ENCODE data around the gene TFAP2E.
"Not testable (repeated sequence)": the region's sequence is repeated elsewhere in the genome, so short reads cannot be mapped to it uniquely, and the experiment has no call there.

TFAP2E gene

DNA sequence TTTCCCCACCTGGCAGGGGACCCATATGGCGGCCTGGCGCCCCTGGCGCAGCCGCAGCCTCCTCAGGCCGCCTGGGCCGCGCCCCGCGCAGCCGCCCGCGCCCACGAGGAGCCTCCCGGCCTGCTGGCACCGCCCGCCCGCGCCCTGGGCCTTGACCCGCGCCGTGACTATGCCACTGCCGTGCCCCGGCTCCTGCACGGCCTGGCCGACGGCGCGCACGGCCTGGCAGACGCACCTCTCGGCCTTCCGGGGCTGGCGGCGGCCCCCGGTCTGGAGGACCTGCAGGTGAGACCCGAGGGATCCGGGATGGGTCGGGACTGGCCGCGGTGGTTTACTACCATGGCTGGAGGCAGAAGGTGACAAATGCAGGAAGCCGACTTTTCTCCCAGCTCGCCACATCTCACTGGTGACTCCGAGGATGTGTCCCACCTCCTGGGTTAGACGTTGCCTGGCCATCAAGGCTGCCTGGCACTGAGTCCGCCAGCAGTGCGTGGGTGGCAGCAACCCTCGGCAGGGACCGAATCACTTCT, 1.1 kb downstream of the TFAP2E start:
- no peak for DNase-seq (ENCODE audit: low read depth)

- no peak for DNase-seq (ENCODE audit: low read depth)
Observed at GRCh38 chr1:35574655-35575415, 1.7 kb downstream of the TFAP2E start.

DNA sequence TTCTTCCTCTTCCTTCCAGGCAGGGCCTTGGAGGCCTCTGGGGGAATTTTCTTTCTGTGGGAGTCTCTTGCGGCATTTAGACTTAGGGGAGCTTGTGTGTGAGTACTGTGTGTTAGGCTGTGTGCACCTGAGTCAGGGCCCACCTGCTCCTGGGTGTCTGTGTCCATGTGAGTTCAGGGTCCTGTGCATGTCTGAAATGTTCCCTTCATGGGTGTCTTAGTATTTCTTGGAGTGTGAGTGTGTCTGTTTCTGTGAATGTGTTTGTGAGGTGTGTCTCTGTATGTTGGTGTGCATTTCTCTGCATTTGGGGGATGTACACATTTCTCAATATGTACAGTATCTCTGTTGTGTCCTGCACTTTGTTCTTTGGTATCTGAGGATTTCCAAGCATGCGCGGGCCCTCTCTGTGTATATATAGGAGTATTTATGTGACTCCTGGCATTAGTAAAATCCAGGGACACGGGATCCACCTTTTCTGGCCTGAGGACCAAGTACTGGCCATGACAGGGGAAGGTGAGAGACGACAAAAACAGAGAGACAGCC, 2.4 kb downstream of the TFAP2E start:
- no peak for DNase-seq (ENCODE audit: low read depth)

- no peak for DNase-seq (ENCODE audit: low read depth)
Observed at GRCh38 chr1:35576061-35576765, 3.1 kb downstream of the TFAP2E start.

DNA sequence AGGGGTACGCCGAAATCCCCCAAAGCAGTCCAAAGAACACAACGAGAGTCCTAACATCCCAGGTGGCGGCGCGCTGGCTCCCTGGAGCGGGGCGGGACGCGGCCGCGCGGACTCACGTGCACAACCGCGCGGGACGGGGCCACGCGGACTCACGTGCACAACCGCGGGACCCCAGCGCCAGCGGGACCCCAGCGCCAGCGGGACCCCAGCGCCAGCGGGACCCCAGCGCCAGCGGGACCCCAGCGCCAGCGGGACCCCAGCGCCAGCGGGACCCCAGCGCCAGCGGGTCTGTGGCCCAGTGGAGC, 3.6 kb downstream of the TFAP2E start:
- not testable (repeated sequence) for DNase-seq (ENCODE audit: low read depth)

DNA sequence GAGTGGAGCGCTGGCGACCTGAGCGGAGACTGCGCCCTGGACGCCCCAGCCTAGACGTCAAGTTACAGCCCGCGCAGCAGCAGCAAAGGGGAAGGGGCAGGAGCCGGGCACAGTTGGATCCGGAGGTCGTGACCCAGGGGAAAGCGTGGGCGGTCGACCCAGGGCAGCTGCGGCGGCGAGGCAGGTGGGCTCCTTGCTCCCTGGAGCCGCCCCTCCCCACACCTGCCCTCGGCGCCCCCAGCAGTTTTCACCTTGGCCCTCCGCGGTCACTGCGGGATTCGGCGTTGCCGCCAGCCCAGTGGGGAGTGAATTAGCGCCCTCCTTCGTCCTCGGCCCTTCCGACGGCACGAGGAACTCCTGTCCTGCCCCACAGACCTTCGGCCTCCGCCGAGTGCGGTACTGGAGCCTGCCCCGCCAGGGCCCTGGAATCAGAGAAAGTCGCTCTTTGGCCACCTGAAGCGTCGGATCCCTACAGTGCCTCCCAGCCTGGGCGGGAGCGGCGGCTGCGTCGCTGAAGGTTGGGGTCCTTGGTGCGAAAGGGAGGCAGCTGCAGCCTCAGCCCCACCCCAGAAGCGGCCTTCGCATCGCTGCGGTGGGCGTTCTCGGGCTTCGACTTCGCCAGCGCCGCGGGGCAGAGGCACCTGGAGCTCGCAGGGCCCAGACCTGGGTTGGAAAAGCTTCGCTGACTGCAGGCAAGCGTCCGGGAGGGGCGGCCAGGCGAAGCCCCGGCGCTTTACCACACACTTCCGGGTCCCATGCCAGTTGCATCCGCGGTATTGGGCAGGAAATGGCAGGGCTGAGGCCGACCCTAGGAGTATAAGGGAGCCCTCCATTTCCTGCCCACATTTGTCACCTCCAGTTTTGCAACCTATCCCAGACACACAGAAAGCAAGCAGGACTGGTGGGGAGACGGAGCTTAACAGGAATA, 4.2 kb downstream of the TFAP2E start:
- DNase-seq (ENCODE audit: low read depth): peak; percentile 33

DNA sequence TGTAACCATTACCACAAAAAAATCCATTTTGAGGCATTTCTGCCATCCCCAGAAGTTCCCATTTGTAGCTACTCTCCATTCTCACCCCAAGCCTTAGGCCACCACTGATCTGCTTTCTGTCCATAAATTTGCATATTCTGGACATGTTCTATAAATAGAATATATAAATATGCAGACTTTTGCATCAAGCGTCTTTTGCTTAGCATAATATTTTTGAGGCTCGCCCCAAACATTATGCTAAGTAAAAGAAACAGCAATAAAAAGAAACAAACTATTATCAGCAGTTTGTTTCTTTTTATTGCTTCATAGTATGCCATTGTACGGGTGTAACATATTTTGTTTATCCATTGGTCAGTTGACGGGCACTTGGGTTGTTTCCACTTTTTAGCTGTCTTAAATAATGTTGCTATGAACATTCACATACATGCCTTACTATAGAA, 7.9 kb downstream of the TFAP2E start:
- no peak for DNase-seq (ENCODE audit: low read depth)

DNA sequence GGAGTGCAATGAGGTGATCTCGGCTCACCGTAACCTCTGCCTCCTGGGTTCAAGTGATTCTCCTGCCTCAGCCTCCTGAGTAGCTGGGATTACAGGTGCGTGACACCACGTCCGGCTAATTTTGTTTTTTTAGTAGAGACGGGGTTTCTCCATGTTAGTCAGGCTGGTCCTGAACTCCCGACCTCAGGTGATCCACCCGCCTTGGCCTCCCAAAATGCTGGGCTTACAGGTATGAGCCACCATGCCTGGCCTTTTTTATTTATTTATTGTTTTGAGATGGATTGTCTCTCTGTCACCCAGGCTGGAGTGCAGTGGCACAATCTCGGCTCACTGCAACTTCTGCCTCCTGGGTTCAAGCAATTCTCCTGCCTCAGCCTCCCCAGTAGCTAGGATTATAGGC, 8.5 kb downstream of the TFAP2E start:
- DNase-seq (ENCODE audit: low read depth): not testable (repeated sequence)

DNA sequence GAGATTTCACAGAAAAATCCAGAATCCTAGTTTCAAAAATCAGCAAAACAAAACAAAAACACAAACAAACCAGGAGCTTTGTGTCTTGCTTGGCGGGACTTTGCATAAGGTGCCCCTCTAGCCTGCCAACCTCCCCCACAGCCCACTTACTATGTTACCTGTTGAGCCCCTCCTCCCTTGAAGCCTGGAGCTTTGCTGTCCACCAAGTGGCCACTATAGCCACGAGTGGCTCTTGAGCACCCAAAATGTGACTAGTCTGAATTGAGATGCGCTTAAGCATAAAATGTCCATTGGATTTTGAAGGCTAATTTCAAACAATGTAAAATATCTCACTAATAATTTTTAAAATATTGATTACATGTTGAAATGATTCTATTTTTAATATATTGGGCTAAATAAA, 12.2 kb downstream of the TFAP2E start:
- DNase-seq (ENCODE audit: low read depth): no peak

DNA sequence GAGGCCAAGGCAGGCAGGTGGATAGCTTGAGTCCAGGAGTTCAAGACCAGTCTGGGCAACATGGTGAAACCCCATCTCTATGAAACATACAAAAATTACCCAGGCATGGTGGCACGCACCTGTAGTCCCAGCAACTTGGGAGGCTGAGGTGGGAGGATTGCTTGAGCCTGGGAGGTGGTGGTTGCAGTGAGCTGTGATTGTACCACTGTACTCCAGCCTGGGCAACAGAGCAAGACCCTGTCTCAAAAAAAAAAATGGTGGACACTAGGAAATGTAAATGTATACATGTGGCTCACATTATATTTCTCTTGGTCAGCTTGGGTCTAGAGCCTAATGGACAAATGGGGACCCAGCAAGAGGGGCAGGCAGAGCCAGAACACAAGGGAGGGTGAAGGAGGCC, 12.7 kb downstream of the TFAP2E start:
- not testable (repeated sequence) for DNase-seq (ENCODE audit: low read depth)

GRCh38 chr1:35586808-35587207, 13.7 kb downstream of the TFAP2E start:
- no peak for DNase-seq (ENCODE audit: low read depth)

DNA sequence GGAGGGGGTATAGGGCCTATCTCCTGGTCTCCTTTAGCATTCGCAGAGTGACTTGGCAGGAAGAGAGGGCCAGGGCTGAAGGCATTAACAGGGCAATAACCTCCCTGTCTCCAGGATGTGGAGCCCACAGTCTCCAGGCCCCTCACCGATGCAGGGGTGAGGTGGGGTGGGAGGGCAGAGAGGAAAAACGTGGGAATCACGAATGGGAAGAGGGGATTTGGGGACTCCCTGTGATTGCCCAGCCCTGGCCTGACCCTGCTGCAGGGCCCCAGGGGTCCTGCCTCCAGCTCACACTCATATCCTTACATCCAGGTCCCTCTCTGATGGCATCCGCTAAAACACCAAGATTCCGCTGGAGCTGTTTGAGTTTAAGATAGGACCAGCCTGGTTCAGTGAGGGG, 14.6 kb downstream of the TFAP2E start:
- no peak for DNase-seq (ENCODE audit: low read depth)

DNA sequence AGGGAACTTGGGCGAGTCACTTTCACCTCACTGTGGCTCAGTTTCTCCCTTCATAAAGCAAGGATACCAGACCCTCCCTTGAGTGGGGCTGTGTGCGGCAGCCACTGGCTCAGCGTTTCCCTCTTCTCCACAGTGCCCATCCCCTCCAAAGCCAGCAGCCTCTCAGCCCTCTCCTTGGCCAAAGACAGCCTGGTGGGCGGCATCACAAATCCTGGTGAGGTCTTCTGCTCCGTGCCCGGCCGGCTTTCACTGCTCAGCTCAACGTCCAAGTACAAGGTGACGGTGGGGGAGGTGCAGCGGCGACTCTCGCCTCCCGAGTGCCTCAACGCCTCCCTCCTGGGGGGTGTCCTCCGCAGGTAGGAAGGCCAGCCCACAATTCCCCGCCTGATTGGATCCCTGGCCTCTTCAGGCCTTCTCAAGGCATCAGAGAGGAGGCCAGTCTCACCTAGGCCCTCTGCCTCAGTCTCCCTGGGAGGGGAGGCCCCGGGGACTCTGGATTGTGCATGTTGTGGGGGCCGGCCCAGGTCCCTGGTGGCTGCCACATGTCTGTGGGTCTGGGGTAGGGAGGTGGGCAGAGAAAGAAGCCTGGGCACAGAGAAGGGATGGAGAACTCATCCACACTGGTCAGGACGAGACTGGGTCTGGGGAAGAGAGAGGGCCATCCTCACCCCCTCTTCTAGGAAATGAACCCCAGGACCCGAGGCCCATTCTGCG, 15.2 kb downstream of the TFAP2E start:
- DNase-seq (ENCODE audit: low read depth): no peak

GRCh38 chr1:35589516-35590427, 16.7 kb downstream of the TFAP2E start:
- DNase-seq (ENCODE audit: low read depth): no peak

DNA sequence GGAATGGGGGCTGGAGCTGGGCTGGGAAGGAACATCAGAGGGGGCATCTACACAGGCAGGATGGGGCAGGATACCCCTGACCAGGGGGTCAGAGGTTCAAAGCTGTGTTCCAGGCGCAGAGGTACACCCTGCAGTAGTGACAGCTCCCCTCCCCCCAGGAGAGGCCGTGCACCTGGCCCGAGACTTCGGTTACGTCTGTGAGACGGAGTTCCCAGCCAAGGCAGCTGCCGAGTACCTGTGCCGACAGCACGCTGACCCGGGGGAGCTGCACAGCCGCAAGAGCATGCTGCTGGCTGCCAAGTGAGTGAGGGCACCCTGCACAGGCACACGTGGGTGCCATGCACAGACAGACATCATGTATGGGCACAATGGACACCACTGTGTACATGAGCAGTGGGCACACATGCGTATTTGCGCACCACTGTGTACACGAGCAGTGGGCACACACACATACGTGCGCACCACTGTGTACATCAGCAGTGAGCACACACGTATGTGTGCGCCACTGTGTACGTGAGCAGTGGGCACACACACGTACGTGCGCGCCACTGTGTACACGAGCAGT, 17.4 kb downstream of the TFAP2E start:
- DNase-seq (ENCODE audit: low read depth): no peak

DNA sequence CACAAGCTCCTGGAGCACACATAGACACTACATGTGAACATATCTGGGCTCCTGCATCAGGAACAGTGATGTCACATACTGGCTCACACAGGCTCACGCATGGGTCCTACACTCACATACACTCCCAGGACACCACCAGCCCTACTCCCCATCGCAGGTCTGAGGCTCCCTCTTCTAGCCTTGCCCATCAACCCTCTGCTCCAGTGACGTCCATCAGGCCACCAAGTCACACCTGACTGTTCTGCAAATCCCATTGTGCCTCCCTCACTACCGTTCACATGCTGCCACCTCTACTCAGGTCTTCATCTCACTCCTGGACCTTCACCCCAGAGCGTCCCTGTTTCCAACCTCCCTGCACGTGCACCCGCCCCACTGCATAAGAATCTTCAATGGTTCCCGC, 18.1 kb downstream of the TFAP2E start:
- DNase-seq (ENCODE audit: low read depth): no peak

DNA sequence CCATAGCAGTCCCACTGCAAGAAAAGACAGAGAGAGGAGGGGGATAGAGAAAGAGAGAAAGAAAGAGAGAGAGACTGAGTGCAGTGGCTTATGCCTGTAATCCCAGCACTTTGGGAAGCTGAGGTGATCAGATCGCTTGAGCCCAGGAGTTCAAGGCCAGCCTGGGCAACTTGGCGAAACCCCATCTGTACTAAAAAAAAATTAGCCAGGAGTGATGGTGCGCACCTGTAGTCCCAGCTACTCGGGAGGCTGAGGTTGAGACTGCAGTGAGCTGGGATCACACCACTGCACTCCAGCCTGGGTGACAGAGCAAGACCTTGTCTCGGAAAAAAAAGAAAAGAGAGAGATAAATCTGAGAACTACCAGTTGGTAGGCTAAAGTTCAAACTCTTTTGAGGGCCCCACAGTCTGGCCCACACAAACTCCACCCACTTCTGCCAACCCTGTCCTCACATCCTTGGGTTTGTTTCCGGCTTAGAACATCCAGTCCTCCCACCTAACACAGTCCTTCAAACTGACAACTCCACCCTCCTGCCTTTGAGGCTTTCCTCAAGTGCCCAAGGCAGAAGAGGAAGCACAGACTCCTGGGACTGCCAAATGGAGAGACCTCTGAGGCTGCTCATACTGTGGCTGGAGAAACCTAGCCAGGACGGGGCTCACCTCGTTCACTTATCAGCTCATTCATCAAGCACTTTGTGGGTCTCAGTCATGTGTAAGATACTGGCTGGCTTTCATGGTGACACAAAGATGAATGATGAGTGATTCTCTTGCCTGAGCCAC, 20.1 kb downstream of the TFAP2E start:
- DNase-seq (ENCODE audit: low read depth): no peak

DNA sequence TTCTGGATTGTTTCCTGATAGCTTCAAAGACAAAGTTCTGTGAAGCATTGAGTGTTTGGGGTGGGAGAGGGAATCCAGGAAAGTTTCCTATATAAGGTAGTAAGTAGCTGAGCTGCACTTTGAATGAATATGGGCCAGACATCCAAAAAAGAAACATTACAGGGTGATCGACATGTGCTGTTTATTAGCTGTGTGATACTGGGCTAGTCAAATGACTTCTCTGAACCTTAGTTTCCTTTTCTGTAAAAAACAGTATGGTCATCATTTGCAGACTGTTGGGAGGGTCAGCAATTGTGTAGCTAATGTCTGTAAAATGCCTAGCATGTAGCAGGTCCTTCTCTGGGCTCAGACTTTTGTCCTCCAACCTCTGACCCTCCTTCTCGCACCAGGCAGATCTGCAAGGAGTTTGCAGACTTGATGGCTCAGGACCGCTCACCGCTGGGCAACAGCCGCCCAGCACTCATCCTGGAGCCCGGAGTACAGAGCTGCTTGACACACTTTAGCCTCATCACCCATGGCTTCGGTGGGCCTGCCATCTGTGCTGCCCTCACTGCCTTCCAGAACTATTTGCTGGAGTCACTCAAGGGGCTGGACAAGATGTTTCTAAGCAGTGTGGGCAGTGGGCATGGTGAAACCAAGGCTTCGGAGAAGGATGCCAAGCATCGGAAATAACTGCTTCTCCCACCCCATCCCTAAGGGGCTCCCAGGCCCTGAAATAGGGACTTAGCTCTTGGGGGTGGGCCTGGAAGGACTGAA, 21.1 kb downstream of the TFAP2E start:
- no peak for DNase-seq (ENCODE audit: low read depth)

GRCh38 chr1:35595684-35596083, 22.6 kb downstream of the TFAP2E start:
- no peak for DNase-seq (ENCODE audit: low read depth)
